ENCODE data around the gene B4GALNT3. TPM values are rescaled to one million over a fixed set of nuclear protein-coding genes. Genes with fewer than 3 reads are reported as not detected.

B4GALNT3 gene
- total and polyA plus RNA-seq, 2 of the 13 experiments (the other 11 are each of a cell fraction or from before 2014, with no cell fraction given), result 3.2 to 4.4 TPM

GRCh38 chr12:585062-586061 is 125.6 kb downstream of the B4GALNT3 start (continued):
- TF ChIP-seq ZNF18 (CRISPR knock-in tag; IDR thresholded peaks at IDR 0.05; ENCODE audit: insufficient replicate concordance) (no peak), PHF5A (CRISPR knock-in tag; IDR thresholded peaks at IDR 0.05; ENCODE audit: low read depth, unreplicated experiment) (peak; percentile 86), TBX3 (IDR thresholded peaks at IDR 0.05; ENCODE audit: borderline replicate concordance) (peak; percentile 93; the same call in 1 of the 2 replicates), ERF (CRISPR knock-in tag; IDR thresholded peaks at IDR 0.05) (peak; percentile 93), ZSCAN29 (CRISPR knock-in tag; conservative IDR thresholded peaks at IDR 0.05) (no peak), ATF7 (IDR thresholded peaks at IDR 0.05) (0 out of 2 replicates have a peak, but pooled peaks have one; percentile 14), ATF7 (CRISPR knock-in tag; IDR thresholded peaks at IDR 0.05) (no peak), GRHL1 (CRISPR knock-in tag; conservative IDR thresholded peaks at IDR 0.05) (no peak), ZMYM4 (CRISPR knock-in tag; IDR thresholded peaks at IDR 0.05) (peak; percentile 88), STAG1 (CRISPR knock-in tag; IDR thresholded peaks at IDR 0.05) (peak; percentile 36), ZNF557 (CRISPR knock-in tag; IDR thresholded peaks at IDR 0.05) (no peak; the same call in 1 of the 2 replicates), ZNF605 (CRISPR knock-in tag; IDR thresholded peaks at IDR 0.05) (peak; percentile 66; the same call in 1 of the 2 replicates), CHD2 (IDR thresholded peaks at IDR 0.05; ENCODE audit: low read depth, low read length) (no peak), HIC2 (CRISPR knock-in tag; IDR thresholded peaks at IDR 0.05; ENCODE audit: low read depth) (peak; percentile 96), SATB2 (CRISPR knock-in tag; IDR thresholded peaks at IDR 0.05) (no peak), GZF1 (CRISPR knock-in tag; IDR thresholded peaks at IDR 0.05) (peak; percentile 94; the same call in 1 of the 2 replicates), ZNF232 (CRISPR knock-in tag; IDR thresholded peaks at IDR 0.05; ENCODE audit: borderline replicate concordance) (no peak), FOXK1 (CRISPR knock-in tag; IDR thresholded peaks at IDR 0.05; ENCODE audit: borderline replicate concordance, low read depth) (peak; percentile 82), SKI (IDR thresholded peaks at IDR 0.05; ENCODE audit: partially characterized antibody) (peak; percentile 87), ZNF260 (CRISPR knock-in tag; IDR thresholded peaks at IDR 0.05; ENCODE audit: borderline replicate concordance, low read depth) (no peak), MAF1 (CRISPR knock-in tag; IDR thresholded peaks at IDR 0.05; ENCODE audit: borderline replicate concordance) (no peak)
- TF ChIP-seq, protein P1, sequence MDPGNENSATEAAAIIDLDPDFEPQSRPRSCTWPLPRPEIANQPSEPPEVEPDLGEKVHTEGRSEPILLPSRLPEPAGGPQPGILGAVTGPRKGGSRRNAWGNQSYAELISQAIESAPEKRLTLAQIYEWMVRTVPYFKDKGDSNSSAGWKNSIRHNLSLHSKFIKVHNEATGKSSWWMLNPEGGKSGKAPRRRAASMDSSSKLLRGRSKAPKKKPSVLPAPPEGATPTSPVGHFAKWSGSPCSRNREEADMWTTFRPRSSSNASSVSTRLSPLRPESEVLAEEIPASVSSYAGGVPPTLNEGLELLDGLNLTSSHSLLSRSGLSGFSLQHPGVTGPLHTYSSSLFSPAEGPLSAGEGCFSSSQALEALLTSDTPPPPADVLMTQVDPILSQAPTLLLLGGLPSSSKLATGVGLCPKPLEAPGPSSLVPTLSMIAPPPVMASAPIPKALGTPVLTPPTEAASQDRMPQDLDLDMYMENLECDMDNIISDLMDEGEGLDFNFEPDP (CRISPR knock-in tag; conservative IDR thresholded peaks at IDR 0.05), result no peak
